GM12892 (cell line): ENCODE data around the gene GABARAP.

Experiments used
- POLR2A ChIP-seq: IDR thresholded peaks from 2 replicates; pipeline ENCODE4 v1.6.1; 2011; ENCODE audit warnings: low read depth, low read length, control low read depth
- TAF1 ChIP-seq: IDR thresholded peaks from 2 replicates; pipeline ENCODE4 v1.6.1; 2011; ENCODE audit warnings: low read depth, mild to moderate bottlenecking, control low read depth, low read length, borderline replicate concordance

DNA sequence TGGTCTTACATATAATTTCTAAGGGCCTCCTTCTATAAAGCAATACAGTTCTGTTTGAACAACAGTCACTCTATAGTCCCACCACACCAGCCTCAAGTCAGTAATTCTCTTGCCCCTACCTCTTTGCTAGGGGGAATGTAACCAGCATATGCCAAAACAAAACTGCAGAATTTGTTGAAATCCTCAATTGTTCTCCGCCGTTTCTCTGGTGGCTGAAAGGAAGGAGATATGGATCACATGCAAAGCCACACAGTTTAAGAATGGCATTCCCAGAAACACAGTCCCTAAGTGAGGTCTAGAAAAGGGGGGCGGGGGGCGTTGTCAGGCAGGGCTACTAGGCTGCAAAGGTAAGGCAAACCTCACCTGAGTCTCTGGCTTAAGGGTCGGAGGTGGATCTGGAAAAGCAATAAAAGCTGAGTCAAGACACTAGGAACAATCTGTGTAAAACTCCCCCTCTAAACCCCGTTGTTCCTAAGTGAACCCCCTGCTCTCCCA lies 4.9 kb downstream of the GABARAP start:
- TF ChIP-seq POLR2A (no peak), TAF1 (no peak)
